Measurements from ENCODE around the gene RXFP1. TPM values are rescaled to one million over a fixed set of nuclear protein-coding genes. Genes with fewer than 3 reads are reported as not detected.

The RXFP1 gene
- total RNA-seq, 2 donors from 2014 or later = not detected

DNA sequence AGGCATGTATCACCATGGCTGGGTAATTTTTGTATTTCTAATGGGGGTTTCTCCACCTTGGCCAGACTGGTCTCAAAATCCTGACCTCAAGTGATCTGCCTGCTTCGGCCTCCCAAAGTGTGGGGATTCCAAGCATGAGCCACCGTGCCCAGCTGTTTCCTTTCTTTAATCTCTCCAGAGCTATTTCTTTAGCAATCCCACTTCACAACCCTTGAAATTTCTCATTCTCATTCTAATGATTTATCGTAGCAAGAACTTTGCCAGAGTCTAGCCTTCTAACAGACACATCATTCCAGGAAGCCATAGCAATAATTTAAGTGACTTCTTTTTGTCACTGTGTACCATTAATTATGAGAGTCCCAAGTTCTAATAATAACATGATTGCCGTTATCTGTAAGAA is 68.6 kb downstream of the RXFP1 start:
- ATAC-seq = no peak
- no peaks in the 10 kb centered on the region for H3K36me3 Mint-ChIP-seq
- no peak for DNase-seq (ENCODE audit: low spot score in 2 of 2)
- H3K9me3 Mint-ChIP-seq = no peaks in the 10 kb centered on the region
- H3K27ac Mint-ChIP-seq = no peak overlapping the region

DNA sequence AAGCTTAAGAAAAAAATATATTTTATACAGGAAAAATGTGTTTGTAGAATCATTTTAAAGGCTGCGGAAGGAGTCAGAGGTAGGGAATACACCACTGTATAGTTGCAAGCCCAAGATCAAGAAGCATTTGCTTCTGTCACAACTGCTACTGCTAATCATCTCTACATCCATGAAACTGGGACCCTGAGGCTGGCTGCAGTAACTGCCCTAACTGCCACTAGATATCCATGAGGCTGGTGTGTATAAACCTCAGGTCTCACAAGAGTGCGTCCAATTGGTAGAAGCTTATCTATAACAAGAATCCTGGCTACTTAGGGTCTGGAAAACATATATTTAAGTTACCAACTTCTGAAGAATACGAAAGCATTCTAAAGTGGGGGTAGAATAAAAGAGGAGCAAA is 69.1 kb downstream of the RXFP1 start:
- no peak overlapping the region for H3K27ac Mint-ChIP-seq
- no peaks in the 10 kb centered on the region for H3K36me3 Mint-ChIP-seq
- ATAC-seq (no peak), DNase-seq (ENCODE audit: low spot score in 2 of 2) (no peak)
- H3K9me3 Mint-ChIP-seq = no peaks in the 10 kb centered on the region

DNA sequence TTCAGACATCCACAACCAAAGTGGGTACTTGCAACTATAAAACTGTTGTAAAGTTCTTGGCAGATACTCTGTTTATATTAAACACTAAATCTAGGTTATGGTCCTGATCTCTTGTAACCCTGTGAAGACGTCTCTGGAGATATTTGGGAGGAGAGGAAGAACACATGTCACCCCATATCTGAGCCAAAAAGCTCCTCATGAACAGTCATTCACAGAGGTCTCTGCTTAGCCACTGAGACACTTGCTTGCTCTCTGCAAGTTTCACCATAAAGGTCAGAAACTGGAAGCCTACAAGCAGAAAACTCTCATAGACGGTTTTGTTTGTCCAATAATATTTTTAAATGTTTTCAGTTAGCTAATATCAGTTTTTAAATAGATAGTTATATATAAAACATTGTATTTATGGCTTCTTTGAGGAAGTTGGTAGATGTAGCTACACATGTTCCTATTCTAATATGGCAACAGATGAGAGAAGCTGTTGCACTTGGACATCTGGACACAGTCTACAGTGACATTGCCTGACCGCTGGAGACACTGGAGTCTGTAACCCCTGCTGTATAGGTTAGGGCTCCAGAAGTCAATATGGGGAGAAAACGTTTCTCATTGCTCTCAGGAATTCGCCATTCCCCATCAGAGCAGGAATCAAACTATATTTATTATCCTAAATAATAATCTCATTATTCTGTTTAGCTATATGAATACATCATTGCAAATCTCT is 76.4 kb downstream of the RXFP1 start:
- no peak for DNase-seq (ENCODE audit: low spot score in 2 of 2)
- Mint-ChIP-seq H3K36me3 (no peaks in the 10 kb centered on the region), H3K9me3 (no peaks in the 10 kb centered on the region), H3K27ac (no peak overlapping the region)
- no peak for ATAC-seq

DNA sequence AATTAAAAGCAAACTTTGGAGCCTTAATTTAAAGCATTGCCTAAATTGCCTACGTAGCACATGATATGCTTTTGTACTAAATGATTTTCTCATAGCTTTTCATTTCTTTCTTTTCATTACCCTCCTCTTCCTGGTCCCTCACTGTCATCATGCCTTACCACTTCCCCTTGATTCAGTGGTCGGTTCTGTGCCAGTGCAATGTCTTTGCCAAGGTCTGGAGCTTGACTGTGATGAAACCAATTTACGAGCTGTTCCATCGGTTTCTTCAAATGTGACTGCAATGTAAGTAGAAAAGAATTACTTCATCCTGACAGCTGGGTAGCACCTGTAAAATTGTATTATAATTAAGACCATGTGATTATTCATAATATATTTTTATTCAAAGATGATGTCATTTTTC is 77.5 kb downstream of the RXFP1 start:
- no peak for DNase-seq (ENCODE audit: low spot score in 2 of 2)

DNA sequence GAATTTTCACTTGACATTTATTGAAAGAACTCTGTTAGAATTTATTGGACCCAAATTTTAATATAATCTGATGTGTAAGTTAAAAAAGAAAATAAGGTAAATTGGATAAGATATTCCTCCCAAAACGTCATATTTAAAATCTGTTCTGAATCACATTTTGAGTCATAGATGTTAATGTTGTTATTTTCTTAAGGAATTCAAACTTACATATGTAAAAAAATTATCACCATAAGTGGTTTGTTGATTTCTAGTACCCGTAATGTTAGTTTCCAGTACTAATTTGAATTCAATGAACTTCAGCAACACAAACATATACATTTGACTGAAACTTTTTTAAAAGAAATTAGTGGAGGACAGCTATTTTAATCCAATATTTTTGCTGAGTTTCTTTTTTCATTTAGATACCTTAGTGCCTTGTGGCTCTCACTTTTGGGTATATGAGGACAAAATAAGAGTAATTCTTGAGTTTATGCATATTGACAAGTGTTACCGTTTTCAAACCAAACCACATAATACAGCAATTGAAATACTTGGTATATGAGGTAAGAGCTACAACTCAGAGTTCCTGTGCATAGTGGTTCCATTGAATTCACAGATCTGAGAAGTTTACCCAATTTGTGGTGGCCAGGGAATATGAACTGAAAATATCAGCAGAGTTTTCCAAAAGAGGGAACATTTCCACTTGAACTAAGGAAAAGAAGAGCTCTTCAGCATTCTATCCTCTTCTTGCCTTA is 78.2 kb downstream of the RXFP1 start:
- ATAC-seq (no peak), DNase-seq (ENCODE audit: low spot score in 2 of 2) (no peak)
- no peaks in the 10 kb centered on the region for H3K36me3 Mint-ChIP-seq
- no peaks in the 10 kb centered on the region for H3K9me3 Mint-ChIP-seq
- H3K27ac Mint-ChIP-seq = no peak overlapping the region

More for the DNA sequence above, 77.5 kb downstream of the RXFP1 start:
- Mint-ChIP-seq H3K36me3 (no peaks in the 10 kb centered on the region), H3K9me3 (no peaks in the 10 kb centered on the region), H3K27ac (no peak overlapping the region)
- no peak for ATAC-seq

DNA sequence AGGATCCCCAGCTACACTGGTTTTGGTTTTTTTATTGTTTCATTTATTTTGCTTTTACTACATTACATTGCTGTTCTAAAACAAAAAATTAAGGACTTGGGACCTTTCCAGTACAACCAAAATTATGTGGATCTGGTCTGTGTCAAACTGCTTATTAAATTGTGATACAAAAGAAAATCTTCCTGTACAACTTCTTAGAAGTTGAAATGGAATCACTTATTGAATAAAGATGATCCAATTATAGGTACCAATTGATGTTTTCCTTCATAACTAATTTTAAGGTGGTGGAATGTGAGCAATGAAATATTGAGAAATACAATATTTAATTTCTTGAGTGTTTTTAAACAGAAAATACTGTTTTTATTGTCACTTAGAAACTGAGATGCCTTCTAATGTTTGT is 82.7 kb downstream of the RXFP1 start:
- Mint-ChIP-seq H3K27ac (no peak overlapping the region), H3K9me3 (no peaks in the 10 kb centered on the region), H3K36me3 (no peaks in the 10 kb centered on the region)
- ATAC-seq (no peak), DNase-seq (ENCODE audit: low spot score in 2 of 2) (no peak)

DNA sequence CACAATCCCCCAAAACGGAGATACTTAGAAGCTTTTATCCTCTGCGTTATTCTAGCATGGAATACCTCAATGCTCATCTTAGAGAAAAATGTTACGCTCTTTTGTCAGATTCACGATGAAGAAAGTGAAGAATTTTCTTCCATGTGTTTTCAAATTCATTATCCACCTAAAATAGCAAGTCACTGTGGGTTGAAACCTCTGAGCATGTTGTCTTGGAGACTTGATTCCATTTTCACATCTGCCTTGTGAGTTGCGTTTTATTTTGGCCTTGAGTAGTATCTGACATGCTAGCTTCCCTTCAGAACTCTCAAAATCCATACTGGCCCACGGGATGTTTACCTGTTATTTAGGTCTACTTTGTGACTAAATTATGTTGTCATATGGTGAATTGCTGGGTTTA is 83.7 kb downstream of the RXFP1 start:
- H3K27ac Mint-ChIP-seq = no peak overlapping the region
- DNase-seq (ENCODE audit: low spot score in 2 of 2) (no peak), ATAC-seq (no peak)
- H3K36me3 Mint-ChIP-seq = no peaks in the 10 kb centered on the region
- no peaks in the 10 kb centered on the region for H3K9me3 Mint-ChIP-seq

DNA sequence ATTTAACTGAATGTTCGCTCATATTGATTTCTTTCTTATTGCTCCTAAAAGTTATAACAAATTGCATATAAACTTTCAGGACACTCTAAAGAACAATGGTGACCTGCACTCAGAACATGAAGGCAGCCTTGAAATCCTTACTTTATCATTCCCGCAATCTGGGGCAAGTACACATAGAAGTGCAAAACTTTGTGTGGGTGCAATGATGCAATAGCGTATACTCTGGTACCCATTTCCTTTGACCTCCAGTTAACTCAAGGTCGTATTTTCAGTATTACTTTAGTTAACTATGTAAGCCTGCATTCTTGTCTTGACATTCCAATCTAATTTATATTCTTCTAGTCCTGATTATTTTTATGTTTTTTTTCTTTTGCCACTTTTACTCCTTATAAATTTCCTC is 85.3 kb downstream of the RXFP1 start:
- H3K27ac Mint-ChIP-seq = no peak overlapping the region
- DNase-seq (ENCODE audit: low spot score in 2 of 2) (no peak), ATAC-seq (no peak)
- H3K36me3 Mint-ChIP-seq = no peaks in the 10 kb centered on the region
- no peaks in the 10 kb centered on the region for H3K9me3 Mint-ChIP-seq

DNA sequence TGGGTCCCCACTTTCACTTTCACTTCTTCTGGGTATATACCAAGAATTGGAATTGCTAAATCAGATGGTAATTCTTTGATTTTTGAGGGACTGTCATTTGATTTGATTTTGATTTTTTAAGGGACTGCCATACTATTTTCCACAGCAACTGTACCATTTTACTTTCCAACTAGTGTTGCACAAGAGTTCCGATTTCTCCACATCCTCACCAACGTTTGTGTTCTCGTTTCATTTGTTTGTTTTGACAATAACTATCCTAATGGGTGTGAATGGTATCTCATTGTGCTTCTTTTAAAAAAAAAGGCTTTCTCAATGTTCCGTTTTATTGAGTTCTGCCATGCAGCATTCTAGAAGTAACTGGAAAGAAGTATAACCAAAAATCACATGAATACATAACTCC is 87.4 kb downstream of the RXFP1 start:
- no peaks in the 10 kb centered on the region for H3K9me3 Mint-ChIP-seq

DNA sequence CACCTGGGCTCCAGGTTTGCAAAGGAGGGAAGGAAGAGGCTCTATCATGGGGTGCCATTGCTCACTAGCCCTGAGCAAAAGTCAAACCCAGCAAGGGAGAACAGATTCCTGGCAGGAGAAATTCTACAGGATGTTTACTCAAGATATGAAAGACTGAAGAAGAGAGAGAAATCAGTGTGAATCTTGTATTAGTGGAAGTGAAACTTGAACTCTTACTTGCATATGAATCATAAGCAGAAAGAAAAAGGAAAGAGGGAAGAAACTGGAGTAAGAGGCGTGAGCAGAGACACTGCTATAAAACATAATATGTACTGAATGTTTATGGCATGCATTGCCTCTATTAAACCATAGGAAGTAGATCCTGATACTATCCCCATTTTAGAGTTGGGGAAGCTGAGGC is 89.1 kb downstream of the RXFP1 start:
- Mint-ChIP-seq H3K27ac (no peak overlapping the region), H3K36me3 (no peaks in the 10 kb centered on the region)
- peak in 1 of 2 donors; percentile 82 for ATAC-seq

More for the DNA sequence above, 87.4 kb downstream of the RXFP1 start:
- no peaks in the 10 kb centered on the region for H3K36me3 Mint-ChIP-seq
- ATAC-seq (no peak), DNase-seq (ENCODE audit: low spot score in 2 of 2) (no peak)
- H3K27ac Mint-ChIP-seq = no peak overlapping the region

DNA sequence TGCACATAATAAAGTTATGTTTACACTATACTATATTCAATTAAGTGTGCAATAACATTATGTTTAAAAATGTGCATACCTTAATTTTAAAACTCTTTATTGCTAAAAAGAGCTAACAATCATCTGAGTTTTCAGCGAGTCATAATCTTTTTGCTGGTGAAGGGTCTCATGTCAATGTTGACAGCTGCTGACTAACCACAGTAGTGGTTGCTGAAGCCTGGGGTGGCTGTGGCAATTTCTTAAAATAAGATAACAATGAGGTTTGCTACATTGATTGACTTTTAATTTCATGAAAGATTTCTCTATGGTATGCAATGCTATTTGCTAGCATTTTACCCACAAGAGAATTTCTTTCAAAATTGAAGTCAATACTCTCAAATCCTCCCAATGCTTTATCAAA is 91.4 kb downstream of the RXFP1 start:
- Mint-ChIP-seq H3K9me3 (no peaks in the 10 kb centered on the region), H3K36me3 (no peaks in the 10 kb centered on the region), H3K27ac (no peak overlapping the region)
- ATAC-seq (no peak), DNase-seq (ENCODE audit: low spot score in 2 of 2) (no peak)

More for the DNA sequence above, 89.1 kb downstream of the RXFP1 start:
- H3K9me3 Mint-ChIP-seq = no peaks in the 10 kb centered on the region
- DNase-seq (ENCODE audit: low spot score in 2 of 2) = no peak

DNA sequence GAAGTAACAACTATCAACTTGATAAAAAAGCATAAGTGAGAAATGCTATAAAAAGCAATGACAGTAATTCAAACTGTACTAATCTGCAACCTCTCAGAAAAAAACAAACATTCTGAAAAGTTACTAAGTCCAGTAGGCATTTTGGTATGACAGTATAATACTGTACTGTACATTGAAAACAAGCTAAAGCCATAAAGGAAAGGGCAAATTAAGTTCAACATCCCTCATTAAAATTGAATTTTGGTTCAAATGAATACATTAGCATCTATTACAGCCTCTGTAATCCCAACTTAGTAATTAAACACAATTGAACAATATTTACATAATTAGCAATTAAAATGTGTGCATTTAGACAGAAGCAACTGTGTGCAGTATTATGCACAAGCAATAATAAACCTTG is 96.3 kb downstream of the RXFP1 start:
- ATAC-seq = no peak

DNA sequence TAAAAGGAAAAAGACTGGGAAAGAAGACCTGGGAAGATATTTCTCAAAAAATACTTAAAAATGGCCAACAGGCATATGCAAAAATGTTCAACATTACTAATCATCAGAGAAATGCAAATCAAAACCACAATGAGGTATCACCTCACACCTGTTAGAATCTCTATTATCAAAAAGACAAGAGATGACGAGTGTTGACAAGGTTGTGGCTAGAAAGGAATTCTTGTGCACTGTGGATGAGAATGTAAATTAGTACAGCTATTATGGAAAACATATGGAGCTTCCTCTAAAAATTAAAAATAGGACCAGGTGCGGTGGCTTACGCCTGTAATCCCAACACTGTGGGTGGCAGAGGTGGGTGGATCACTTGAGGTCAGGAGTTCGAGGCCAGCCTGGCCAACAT is 100.0 kb downstream of the RXFP1 start:
- Mint-ChIP-seq H3K36me3 (no peaks in the 10 kb centered on the region), H3K27ac (no peak overlapping the region), H3K9me3 (no peaks in the 10 kb centered on the region)
- DNase-seq (ENCODE audit: low spot score in 2 of 2) = no peak
- ATAC-seq = no peak

More for the DNA sequence above, 96.3 kb downstream of the RXFP1 start:
- DNase-seq (ENCODE audit: low spot score in 2 of 2) = no peak
- H3K27ac Mint-ChIP-seq = no peak overlapping the region
- no peaks in the 10 kb centered on the region for H3K9me3 Mint-ChIP-seq
- H3K36me3 Mint-ChIP-seq = no peaks in the 10 kb centered on the region

DNA sequence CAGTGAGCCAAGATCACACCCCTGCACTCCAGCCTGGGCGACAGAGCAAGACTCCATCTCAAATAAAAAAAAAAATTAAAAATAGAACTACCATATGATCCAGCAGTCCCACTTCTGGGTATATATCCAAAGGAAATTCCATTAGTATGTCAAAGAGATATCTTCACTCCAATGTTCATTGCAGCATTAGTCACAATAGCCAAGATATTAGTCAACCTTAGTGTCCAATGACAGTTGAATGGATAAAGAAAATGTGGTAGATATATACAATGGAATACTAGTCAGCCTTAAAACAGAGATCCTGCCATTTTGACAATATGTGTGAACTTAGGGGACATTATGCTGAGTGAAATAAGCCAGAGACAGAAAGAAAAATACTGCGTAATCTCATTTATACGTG is 100.6 kb downstream of the RXFP1 start:
- H3K27ac Mint-ChIP-seq = no peak overlapping the region
- ATAC-seq (no peak), DNase-seq (ENCODE audit: low spot score in 2 of 2) (no peak)
- no peaks in the 10 kb centered on the region for H3K36me3 Mint-ChIP-seq
- H3K9me3 Mint-ChIP-seq = no peaks in the 10 kb centered on the region

DNA sequence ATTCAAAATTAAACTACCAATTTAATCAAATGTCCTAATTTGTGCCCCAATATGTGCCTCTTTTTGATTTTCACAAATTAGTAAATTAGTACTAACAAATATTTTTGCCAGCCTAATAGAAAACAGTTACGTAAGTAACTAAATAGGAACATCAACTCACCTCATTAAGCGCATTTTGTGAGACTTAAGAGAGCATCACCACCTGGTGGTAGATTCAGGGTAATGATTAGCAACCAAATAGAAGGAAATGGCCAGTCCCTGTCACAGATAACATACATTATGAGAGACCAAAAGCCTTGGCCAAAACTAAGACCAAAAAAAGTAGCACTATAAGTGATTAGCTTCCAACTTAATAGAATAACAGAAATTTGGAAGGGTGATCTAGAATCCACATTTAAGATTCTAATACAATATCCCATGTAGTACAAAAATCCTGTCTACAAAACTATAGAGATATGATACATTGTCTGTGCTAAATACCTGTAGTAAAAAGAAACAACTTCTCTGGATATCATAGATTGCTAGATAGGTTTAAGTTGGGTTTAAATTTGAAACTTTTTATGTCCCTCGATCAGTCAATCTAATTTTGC is 103.3 kb downstream of the RXFP1 start:
- ATAC-seq (no peak), DNase-seq (ENCODE audit: low spot score in 2 of 2) (peak in 1 of 2 donors; percentile 17)
- H3K27ac Mint-ChIP-seq = no peak overlapping the region
- no peaks in the 10 kb centered on the region for H3K36me3 Mint-ChIP-seq
- H3K9me3 Mint-ChIP-seq = no peaks in the 10 kb centered on the region

DNA sequence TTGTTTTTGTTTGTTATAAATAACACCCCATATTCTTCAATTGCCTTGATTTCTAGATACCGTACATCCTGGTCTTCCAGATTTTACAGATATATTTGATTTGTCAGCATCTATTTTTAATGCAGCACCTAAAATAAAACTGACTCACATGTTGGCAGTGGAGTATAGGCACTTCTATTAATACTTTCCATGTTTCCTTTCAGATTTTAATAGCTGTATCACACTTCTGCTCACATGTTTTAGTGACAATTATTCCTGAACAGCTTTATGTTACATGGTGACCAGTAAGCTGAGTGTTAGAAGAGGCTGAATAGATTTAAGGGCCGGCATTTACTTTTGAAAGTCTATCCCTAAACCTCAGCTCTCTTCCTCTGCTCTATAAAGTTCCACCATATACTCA is 103.9 kb downstream of the RXFP1 start:
- no peaks in the 10 kb centered on the region for H3K9me3 Mint-ChIP-seq
- ATAC-seq = no peak
- DNase-seq (ENCODE audit: low spot score in 2 of 2) = no peak
- H3K27ac Mint-ChIP-seq = no peak overlapping the region
- H3K36me3 Mint-ChIP-seq = no peaks in the 10 kb centered on the region

DNA sequence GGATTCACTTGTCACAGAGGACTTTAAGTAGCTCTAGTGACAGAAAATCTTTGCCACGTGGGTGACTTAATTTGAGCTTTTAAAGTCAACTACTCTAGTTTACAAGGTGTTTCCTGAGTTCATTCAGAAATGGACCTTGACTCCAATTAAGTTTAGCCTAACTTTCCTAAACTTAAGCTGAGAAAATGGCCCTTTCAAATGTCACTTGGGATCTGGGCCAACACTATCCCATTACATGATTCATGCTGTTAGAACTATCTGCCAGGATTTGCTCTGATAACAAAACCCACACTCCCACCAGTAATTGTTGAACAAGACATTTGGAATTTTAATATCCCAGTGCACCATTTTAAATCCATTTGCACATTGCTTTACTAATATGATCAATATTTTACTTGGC is 109.2 kb downstream of the RXFP1 start:
- no peaks in the 10 kb centered on the region for H3K36me3 Mint-ChIP-seq
- H3K27ac Mint-ChIP-seq = no peak overlapping the region
- no peaks in the 10 kb centered on the region for H3K9me3 Mint-ChIP-seq
- ATAC-seq (no peak), DNase-seq (ENCODE audit: low spot score in 2 of 2) (no peak)

DNA sequence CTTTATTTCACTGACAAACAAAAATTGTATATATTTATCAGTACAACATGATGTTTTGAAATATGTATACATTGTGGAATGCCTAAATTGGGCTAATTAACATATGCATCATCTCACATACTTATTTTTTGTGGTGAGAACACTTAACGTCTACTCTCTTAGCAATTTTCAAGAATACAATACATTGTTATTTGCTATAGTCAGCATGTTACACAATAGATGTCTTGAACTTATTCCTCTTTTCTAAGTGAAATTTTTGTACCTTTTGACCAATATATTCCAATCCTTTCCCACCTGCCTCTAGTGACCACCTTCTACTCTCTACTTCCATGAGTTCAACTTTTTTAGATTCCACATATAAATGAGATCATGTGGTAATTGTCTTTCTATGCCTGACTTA is 114.9 kb downstream of the RXFP1 start:
- Mint-ChIP-seq H3K9me3 (no peaks in the 10 kb centered on the region), H3K27ac (no peak overlapping the region), H3K36me3 (no peaks in the 10 kb centered on the region)
- ATAC-seq (no peak), DNase-seq (ENCODE audit: low spot score in 2 of 2) (no peak)

Data from activated naive CD4-positive, alpha-beta T cell treated with anti-CD3 and anti-CD28 coated beads, Interleukin-2, amount 50 U/mL, for 72 hours (primary cell).